Loucy (cell line): ENCODE measurements around the gene CCDC40.

Experiments used
- H2AFZ ChIP-seq: fragments of 200-600 bp; sonication (generic); 2 replicates; pipeline ENCODE4 v1.6.0; 2016; ENCODE audit warnings: antibody characterized with exemption, mild to moderate bottlenecking, low read length, moderate library complexity
- H3F3A ChIP-seq: fragments of 200-600 bp; 2 replicates; pipeline ENCODE4 v1.6.0; 2016; ENCODE audit warnings: antibody characterized with exemption, low read depth, mild to moderate bottlenecking
- H3K27me3 ChIP-seq: fragments of 200-600 bp; sonication (generic); 2 replicates; pipeline ENCODE4 v1.6.1; 2014; ENCODE audit warnings: low read length, mild to moderate bottlenecking; ENCODE audit not compliant: insufficient read depth, poor library complexity, severe bottlenecking
- H3K36me3 ChIP-seq: fragments of 200-600 bp; sonication (generic); 2 replicates; pipeline ENCODE4 v1.6.1; 2016; ENCODE audit warnings: low read length; ENCODE audit not compliant: insufficient read depth
- H3K4me1 ChIP-seq: fragments of 200-600 bp; sonication (generic); 2 replicates; pipeline ENCODE4 v1.5.1; 2014; ENCODE audit warnings: low read length, mild to moderate bottlenecking; ENCODE audit not compliant: insufficient read depth, poor library complexity, severe bottlenecking
- H3K4me2 ChIP-seq: fragments of 200-600 bp; sonication (generic); 2 replicates; pipeline ENCODE4 v1.6.0; 2014; ENCODE audit warnings: antibody characterized with exemption, low read length, low read depth, mild to moderate bottlenecking; ENCODE audit not compliant: poor library complexity, severe bottlenecking
- H3K4me3 ChIP-seq: fragments of 200-600 bp; sonication (generic); 2 replicates; pipeline ENCODE4 v1.5.1; 2014; ENCODE audit warnings: low read length, mild to moderate bottlenecking, mixed read lengths; ENCODE audit not compliant: poor library complexity, severe bottlenecking
- H3K79me2 ChIP-seq: fragments of 200-600 bp; sonication (generic); 2 replicates; pipeline ENCODE4 v1.6.1; 2014; ENCODE audit warnings: low read length; ENCODE audit not compliant: insufficient read depth
- H3K9ac ChIP-seq: fragments of 200-600 bp; sonication (generic); 2 replicates; pipeline ENCODE4 v1.6.0; 2014; ENCODE audit warnings: mild to moderate bottlenecking, low read depth, low read length, moderate library complexity; ENCODE audit not compliant: poor library complexity, severe bottlenecking
- H3K9me2 ChIP-seq: fragments of 200-600 bp; sonication (generic); replicated peaks from 2 replicates; pipeline ENCODE4 v1.6.1; 2016; ENCODE audit warnings: low read depth, low read length, mixed read lengths
- H3K9me3 ChIP-seq: fragments of 200-600 bp; sonication (generic); 2 replicates; pipeline ENCODE4 v1.6.1; 2014; ENCODE audit warnings: mild to moderate bottlenecking, antibody characterized with exemption, low read length, low read depth; ENCODE audit not compliant: insufficient read depth
- H4K20me1 ChIP-seq: fragments of 200-600 bp; sonication (generic); 2 replicates; pipeline ENCODE4 v1.6.0; 2014; ENCODE audit warnings: antibody characterized with exemption, low read length, mild to moderate bottlenecking; ENCODE audit not compliant: insufficient read depth, poor library complexity, severe bottlenecking
- EZH2phosphoT487 ChIP-seq: fragments of 200-600 bp; IDR thresholded peaks from 2 replicates; pipeline ENCODE4 v1.6.1; 2018; ENCODE audit warnings: antibody characterized with exemption, mild to moderate bottlenecking, moderate library complexity, borderline replicate concordance
- TF ChIP-seq, protein P1 (sequence below): fragments of 200-600 bp; sonication (generic); conservative IDR thresholded peaks from 2 replicates; pipeline ENCODE4 v1.5.1; 2014; ENCODE audit warnings: mild to moderate bottlenecking, antibody characterized with exemption, low read length

CCDC40 gene

DNA sequence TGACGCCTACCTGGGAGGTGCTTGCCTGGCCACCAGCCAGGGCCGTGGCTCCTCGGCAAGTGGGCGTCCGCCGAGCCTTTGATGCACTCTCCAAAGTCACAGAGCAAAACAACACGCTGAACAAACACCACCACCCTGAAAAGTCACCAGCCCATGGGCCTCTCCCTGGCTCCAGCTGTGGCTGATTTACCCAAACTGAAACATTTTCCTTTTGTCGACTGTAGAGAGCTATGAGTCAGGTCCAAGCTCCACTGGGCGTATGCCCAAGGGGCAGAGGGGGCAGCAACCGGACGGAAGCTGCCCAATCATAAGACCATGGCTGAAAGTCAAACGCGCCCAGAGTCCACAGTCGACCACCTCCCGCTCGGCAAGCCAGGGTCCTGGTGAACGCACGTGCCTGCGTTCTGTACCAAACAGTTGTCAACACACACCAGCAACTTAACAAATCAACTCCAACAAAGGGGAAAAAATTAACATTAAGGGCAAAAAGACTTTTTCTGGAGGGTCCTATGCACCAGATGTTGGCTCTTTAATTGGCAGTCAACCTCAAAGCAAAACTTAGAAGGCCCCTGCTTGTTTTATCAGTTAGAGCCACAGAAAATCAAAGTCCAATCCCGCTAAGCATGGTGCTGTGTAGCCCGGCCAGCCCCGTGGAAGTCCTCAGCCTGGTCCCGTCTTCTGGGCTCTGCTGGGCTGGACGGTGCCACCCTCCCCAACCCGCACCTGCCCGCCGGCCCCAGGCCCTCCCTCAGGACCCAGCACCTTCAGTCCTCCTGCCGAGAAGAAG, 48.1 kb upstream of the CCDC40 start:
- Histone ChIP-seq H4K20me1 (no peaks in the 10 kb centered on the region), H3K9me3 (no peaks in the 10 kb centered on the region), H3K4me3 (no peak overlapping the region), H3K79me2 (no peaks in the 10 kb centered on the region; the same call in 1 of the 2 replicates), H3K9me2 (no peaks in the 10 kb centered on the region), H3K9ac (no peak overlapping the region), H3F3A (no peaks in the 10 kb centered on the region), H3K4me1 (peaks cover 21% of the 10 kb centered on the region), H3K27me3 (no peaks in the 10 kb centered on the region), H2AFZ (no peak overlapping the region), H3K4me2 (no peak overlapping the region), H3K36me3 (no peaks in the 10 kb centered on the region)
- no peak for TF ChIP-seq EZH2phosphoT487
- TF ChIP-seq, protein P1, sequence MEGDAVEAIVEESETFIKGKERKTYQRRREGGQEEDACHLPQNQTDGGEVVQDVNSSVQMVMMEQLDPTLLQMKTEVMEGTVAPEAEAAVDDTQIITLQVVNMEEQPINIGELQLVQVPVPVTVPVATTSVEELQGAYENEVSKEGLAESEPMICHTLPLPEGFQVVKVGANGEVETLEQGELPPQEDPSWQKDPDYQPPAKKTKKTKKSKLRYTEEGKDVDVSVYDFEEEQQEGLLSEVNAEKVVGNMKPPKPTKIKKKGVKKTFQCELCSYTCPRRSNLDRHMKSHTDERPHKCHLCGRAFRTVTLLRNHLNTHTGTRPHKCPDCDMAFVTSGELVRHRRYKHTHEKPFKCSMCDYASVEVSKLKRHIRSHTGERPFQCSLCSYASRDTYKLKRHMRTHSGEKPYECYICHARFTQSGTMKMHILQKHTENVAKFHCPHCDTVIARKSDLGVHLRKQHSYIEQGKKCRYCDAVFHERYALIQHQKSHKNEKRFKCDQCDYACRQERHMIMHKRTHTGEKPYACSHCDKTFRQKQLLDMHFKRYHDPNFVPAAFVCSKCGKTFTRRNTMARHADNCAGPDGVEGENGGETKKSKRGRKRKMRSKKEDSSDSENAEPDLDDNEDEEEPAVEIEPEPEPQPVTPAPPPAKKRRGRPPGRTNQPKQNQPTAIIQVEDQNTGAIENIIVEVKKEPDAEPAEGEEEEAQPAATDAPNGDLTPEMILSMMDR, result no peak

DNA sequence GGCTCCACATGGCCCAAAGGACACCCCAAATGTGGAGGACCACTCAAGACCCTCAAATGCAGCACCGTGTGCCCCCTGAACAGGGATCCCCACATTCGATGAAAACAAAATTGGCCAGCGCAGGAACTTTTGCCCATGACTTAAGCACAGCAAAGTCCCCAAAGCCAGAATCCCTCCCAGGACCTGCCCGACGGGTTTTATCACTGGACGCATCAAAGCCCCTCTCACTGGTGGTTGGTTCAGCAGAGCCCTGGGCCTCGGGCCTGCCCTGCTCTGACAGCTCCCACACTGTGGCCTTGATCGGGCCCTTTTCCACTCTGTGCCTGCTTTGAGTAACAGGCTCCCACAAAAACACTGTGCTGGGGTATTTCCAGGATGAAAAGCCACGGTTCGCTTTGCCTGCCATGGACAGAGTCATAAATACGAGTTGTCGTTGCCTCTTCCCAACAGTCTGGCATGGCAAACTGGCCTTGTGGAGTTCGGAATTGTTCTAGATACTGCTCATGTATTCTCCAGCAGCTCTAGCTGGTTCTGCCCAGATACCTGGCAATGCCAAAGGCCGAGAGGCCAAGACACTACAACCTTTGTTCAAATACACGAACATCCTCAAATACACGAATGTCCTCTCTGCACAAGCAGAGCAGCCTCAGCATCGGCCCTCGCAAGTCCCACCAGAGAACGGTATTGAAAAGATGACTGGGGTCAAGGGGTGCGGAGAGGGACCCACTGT, 47.2 kb upstream of the CCDC40 start:
- no peaks in the 10 kb centered on the region for H3F3A ChIP-seq
- TF ChIP-seq EZH2phosphoT487, result no peak
- TF ChIP-seq, protein P1, result no peak
- no peak overlapping the region for H3K4me3 ChIP-seq
- H4K20me1 ChIP-seq, result no peaks in the 10 kb centered on the region
- no peaks in the 10 kb centered on the region; the same call in 1 of the 2 replicates for H3K79me2 ChIP-seq
- H3K4me2 ChIP-seq, result no peak overlapping the region
- peaks cover 29% of the 10 kb centered on the region for H3K4me1 ChIP-seq
- H2AFZ ChIP-seq, result no peak overlapping the region
- H3K9ac ChIP-seq, result no peak overlapping the region
- H3K36me3 ChIP-seq, result no peaks in the 10 kb centered on the region
- H3K27me3 ChIP-seq, result no peaks in the 10 kb centered on the region
- H3K9me2 ChIP-seq, result no peaks in the 10 kb centered on the region
- H3K9me3 ChIP-seq, result no peaks in the 10 kb centered on the region

DNA sequence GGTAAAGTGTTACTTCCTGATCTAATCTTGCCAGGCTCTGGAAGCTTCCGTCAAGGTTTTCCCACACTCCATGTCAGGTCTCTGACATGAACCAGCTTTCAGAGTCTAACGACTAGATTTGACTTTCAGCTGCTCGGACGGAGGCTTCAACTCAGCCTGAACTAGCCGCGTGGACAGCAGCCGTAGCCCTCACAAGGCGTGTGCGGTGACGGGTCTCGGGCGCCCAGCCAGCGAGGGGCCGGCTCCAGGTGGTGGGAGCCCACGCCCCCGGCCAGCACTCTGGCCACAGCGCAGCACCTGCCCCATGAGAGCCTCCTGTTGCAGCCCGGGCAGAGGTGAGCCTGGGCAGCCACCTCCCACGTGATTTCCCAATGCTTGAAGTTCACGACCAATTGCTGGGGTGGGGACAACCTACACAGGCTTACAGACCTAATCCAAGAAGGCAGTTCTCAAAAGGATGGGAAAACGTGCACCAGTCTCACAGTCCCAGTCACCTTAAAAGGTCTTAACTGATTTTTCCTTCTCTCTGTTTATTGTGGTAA, 46.3 kb upstream of the CCDC40 start:
- no peaks in the 10 kb centered on the region for H3K9me2 ChIP-seq

More for the DNA sequence above, 46.3 kb upstream of the CCDC40 start:
- Histone ChIP-seq H2AFZ (no peak overlapping the region), H3K9me3 (no peaks in the 10 kb centered on the region), H3K9ac (no peak overlapping the region), H4K20me1 (no peaks in the 10 kb centered on the region), H3K4me1 (peaks cover 29% of the 10 kb centered on the region), H3F3A (no peaks in the 10 kb centered on the region), H3K4me3 (no peak overlapping the region), H3K79me2 (no peaks in the 10 kb centered on the region; the same call in 1 of the 2 replicates), H3K27me3 (no peaks in the 10 kb centered on the region), H3K4me2 (no peak overlapping the region), H3K36me3 (no peaks in the 10 kb centered on the region)
- TF ChIP-seq EZH2phosphoT487, result no peak
- TF ChIP-seq, protein P1, result no peak
